ENCODE results near the gene RPL28. TPM values are rescaled to one million over a fixed set of nuclear protein-coding genes. Genes with fewer than 3 reads are reported as not detected.

The RPL28 gene
- total RNA-seq, 2 experiments from 2014 or later: 3,030 to 3,043 TPM

DNA sequence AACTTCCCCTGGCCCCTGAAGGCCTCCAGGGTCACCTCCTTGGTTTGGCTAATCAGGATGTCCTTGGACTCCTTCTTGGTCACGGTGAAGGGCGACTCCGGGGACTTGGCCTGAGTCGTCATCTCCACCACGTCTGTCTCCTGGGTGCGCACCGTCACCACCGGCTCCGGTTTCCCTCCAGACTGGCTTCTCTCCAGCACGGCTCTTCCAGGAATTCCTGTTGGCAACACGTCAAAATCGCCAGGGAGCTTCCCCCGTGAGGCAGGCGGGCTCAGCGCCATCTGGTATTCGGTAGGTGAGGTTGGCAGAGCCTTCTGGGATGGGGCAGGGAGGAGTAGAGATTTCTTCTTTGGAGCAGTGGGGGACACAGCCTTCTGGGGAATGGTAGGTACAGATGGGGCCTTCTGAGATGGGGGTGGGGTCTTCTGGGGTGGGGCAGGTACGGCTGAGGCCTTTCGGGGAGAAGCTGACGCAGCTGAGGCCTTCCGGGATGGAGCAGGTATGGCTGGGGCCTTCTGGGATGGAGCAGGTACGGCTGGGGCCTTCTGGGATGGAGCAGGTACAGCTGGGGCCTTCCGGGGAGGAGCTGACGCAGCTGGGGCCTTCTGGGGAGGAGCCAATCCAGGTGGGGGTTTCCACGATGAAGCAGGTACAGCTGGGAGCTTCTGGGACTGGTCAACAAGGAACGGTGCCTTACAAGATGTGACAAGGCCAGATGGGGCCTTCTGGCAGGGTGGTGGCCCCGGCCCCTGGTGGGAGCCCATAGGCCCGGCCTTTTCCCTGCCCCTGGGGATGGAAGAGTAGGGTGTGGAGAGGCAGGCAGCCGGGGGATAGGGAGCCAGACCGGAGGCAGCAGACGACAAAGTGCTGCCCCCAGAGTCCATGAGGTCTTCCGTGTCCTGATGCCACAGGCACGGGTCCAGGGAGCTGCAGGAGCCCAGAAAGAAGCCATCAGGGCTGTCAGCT lies 26.5 kb upstream of the RPL28 start:
- POLR2A ChIA-PET: interaction anchor here (0.5 to 1.0 kb wide), 2 partner anchors 48 to 51 kb away, joined by 3 to 5 read pairs; partner anchors contain the start of gene UBE2S

DNA sequence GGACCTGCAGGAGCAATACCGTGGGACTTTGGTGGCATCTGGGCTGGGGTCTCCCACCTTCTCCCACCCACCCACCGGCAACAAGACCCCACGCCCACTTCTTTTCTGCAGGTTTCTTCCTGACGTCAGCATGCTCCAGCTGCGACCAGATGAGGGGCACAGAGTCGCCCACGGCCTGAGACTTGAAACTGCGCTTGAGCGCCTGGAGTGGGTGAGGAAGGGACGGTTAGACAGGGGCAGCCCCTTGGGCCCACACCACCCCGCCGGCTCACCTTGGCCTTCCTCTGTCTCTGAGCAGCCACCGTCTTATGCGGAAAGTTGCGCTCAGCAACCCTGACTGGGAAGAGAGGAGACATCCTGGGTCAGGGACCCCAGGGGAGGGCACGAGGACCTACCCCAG lies 24.8 kb upstream of the RPL28 start:
- Mint-ChIP-seq H3K4me3 (no peak overlapping the region), H3K27me3 (peaks cover 9% of the 10 kb centered on the region), H3K4me1 (no peaks in the 10 kb centered on the region), H3K36me3 (no peaks in the 10 kb centered on the region), H3K9me3 (no peaks in the 10 kb centered on the region), H3K27ac (no peak overlapping the region)
- DNase-seq: no peak
- ATAC-seq (ENCODE audit: low read depth): no peak
- POLR2A ChIA-PET: no interaction called here

More for the DNA sequence above, 26.5 kb upstream of the RPL28 start:
- H3K27me3 Mint-ChIP-seq: peaks cover 18% of the 10 kb centered on the region
- H3K9me3 Mint-ChIP-seq: no peaks in the 10 kb centered on the region
- H3K27ac Mint-ChIP-seq: no peak overlapping the region
- H3K36me3 Mint-ChIP-seq: no peaks in the 10 kb centered on the region
- no peaks in the 10 kb centered on the region for H3K4me1 Mint-ChIP-seq
- DNase-seq: no peak
- no peak for ATAC-seq (ENCODE audit: low read depth)
- no peak overlapping the region for H3K4me3 Mint-ChIP-seq

DNA sequence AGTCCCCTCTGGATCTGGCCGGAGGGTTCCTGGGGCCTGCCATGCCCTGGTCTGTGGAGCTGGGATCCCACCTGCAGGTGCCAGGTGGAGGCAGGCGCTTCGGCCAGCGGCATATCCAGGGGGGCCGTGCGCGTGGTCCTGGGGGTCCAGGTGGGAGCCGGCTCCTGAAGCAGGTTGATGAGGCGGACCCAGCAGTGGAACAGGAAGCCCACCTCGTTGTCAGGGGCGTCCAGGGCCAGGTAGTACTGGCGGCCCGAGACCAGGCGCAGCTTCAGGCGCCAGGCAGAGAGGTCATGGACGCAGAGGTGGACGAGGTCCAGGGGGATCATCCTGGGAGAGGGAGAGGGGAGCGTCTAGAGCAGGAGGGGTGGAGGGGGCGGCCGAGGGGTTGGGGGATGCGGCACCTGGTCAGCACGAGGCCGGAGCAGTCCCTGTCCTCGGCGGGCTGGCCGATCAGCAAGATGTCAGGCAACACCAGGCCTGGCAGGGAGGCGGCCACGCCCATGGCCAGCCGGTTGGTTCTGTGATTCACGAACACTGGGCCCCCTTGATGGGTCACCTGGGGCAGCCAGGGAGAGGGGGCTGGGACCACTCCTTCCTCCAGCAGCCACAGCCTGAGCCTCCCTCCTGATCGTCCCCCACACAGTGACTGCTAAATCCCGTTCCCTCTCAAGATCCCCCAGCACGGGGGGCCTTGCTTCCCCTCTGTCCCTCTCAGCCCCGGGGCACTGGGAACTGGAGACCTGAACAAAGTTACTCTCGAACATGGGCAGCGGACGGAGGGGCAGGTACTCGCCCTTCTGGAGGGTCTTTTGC lies 23.4 kb upstream of the RPL28 start:
- POLR2A ChIA-PET: no interaction called here
- H3K4me3 Mint-ChIP-seq: no peak overlapping the region
- ATAC-seq (ENCODE audit: low read depth): no peak

DNA sequence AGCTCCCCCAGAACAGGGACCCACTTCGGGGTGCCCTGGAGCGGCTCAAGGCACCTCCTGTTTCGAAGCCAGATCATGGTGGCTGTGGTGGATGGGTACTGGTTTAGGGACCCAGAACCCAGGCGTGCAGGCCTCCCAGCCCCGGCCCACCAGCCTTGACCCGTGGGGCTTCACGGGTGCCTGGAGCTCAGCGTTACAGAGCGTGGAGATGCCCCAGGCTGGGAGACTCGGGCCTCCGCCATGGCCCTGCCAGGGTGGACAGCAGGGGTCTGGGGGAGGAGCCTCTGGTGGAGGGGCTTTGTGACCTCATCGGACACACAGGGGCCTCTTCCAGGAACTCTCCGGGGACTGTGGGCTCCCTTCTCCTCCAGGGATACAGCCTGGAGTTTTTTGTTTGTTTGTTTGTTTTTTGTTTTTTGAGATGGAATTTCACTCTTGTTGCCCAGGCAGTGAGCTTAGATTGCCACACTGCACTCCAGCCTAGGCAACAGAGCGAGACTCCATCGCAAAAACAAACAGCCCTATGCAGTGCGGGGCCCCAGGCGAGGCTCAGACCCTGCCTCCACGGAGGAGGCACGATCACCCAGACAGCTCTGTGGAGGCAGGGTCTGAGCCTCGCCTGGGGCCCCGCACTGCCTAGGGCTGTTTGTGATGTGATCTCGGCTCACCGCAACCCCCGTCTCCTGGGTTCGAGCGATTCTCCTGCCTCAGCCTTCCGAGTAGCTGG lies 22.6 kb upstream of the RPL28 start, which contains the start of gene GARIN5B:
Gene GARIN5B (minus strand): TSS at position 271 of the 727 bp plus-strand sequence. CDS start 194 bp downstream, at position 77.
- POLR2A ChIA-PET: no interaction called here

More for the DNA sequence above, 23.4 kb upstream of the RPL28 start:
- Mint-ChIP-seq H3K36me3 (no peaks in the 10 kb centered on the region), H3K27ac (no peak overlapping the region), H3K4me1 (no peaks in the 10 kb centered on the region), H3K9me3 (no peaks in the 10 kb centered on the region), H3K27me3 (peaks cover 6% of the 10 kb centered on the region)
- no peak for DNase-seq

DNA sequence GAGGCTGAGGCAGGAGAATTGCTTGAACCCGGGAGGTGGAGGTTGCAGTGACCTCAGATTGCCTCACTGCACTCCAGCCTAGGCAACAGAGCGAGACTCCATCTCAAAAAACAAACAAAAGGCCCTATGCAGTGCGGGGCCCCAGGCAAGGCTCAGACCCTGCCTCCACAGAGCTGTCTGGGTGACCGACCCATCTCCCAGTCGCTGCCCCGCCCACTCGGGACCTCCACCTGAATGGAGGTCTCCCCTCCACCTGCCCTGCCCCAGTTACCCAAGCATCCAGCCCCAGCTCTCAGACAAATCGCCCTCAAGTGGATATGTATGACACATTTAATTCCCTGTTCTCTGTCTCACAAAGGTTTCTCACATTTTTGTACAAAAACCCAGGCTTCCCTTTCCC lies 20.5 kb upstream of the RPL28 start:
- ATAC-seq (ENCODE audit: low read depth) (no peak), DNase-seq (no peak)
- POLR2A ChIA-PET: no interaction called here
- H3K27me3 Mint-ChIP-seq: peaks cover 13% of the 10 kb centered on the region
- no peak overlapping the region for H3K4me3 Mint-ChIP-seq
- peaks cover 2% of the 10 kb centered on the region for H3K4me1 Mint-ChIP-seq
- no peak overlapping the region for H3K27ac Mint-ChIP-seq
- H3K36me3 Mint-ChIP-seq: no peaks in the 10 kb centered on the region
- H3K9me3 Mint-ChIP-seq: no peaks in the 10 kb centered on the region

More for the DNA sequence above, 22.6 kb upstream of the RPL28 start, which contains the start of gene GARIN5B:
- no peak for DNase-seq
- Mint-ChIP-seq H3K27me3 (peaks cover 3% of the 10 kb centered on the region), H3K36me3 (no peaks in the 10 kb centered on the region), H3K9me3 (no peaks in the 10 kb centered on the region), H3K27ac (no peak within 1 kb of the TSS), H3K4me1 (no peaks in the 10 kb centered on the region), H3K4me3 (no peak within 1 kb of the TSS)
- no peak for ATAC-seq (ENCODE audit: low read depth)

DNA sequence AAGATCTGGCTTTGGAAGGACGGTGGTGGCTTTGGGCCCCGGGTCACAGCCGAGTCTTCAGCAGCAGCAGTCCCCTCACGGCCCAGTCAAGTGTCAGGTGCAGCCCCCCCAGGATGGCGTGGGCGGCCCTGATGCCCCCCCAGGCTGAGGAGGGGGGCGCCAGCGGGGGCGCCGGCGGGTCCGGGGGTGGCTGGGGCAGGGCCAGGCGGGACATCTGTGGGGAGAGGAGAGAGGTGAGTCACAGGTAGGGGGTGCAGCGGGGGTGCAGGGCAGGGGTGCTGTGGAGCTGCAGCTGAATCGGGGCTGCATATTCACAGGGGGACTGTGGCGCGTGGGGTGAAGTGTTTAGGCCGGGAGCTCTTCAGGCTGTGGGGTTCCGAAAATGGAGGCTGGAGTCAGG lies 19.8 kb upstream of the RPL28 start:
- Mint-ChIP-seq H3K4me3 (no peak overlapping the region), H3K9me3 (no peaks in the 10 kb centered on the region), H3K36me3 (peaks cover 2% of the 10 kb centered on the region), H3K27ac (no peak overlapping the region), H3K4me1 (peaks cover 2% of the 10 kb centered on the region), H3K27me3 (peaks cover 20% of the 10 kb centered on the region)
- no peak for ATAC-seq (ENCODE audit: low read depth)
- POLR2A ChIA-PET: no interaction called here
- DNase-seq: no peak

DNA sequence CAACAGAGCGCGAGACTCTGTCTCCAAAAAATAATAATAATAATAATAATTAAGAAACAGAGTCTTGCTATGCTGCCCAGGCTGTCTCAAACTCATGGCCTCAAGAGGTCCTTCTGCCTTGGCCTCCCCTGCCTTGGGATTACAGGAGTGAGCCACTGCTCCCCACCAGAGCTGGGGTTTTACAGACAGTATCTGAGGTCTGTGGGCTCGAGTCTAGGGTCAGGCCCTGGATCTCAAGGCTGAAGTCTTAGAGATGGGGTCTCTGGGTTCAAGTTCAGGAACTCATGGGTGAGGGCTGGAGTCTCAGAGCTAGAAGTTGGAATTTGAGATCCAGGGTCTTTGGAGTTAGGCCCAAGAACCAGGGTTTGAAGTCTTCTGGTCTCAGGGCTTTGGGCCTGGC lies 18.9 kb upstream of the RPL28 start:
- H3K9me3 Mint-ChIP-seq: no peaks in the 10 kb centered on the region
- DNase-seq (no peak), ATAC-seq (ENCODE audit: low read depth) (no peak)
- peaks cover 2% of the 10 kb centered on the region for H3K4me1 Mint-ChIP-seq
- peaks cover 28% of the 10 kb centered on the region for H3K27me3 Mint-ChIP-seq
- POLR2A ChIA-PET: no interaction called here
- peaks cover 2% of the 10 kb centered on the region for H3K36me3 Mint-ChIP-seq
- no peak overlapping the region for H3K27ac Mint-ChIP-seq
- no peak overlapping the region for H3K4me3 Mint-ChIP-seq

DNA sequence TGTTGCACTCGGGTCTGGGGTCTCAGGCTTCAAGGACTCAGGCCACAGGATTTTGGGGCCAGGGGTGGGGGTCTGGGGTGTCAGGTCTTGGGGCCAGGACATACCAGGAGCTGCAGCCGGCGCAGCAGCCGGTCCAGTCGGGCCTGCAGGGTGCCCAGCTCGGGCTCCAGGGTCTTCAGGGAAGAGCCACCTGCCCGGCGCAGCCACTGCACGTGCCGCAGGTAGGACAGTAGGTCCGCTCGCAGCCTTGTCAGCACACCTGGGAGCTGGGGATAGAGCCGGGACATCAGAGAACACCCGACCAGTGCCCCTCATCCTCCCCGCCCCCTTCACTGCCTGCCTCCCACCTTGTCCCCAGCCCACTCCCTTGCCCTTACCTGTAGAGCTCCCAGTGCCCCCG lies 17.6 kb upstream of the RPL28 start:
- no peak overlapping the region for H3K4me3 Mint-ChIP-seq
- H3K4me1 Mint-ChIP-seq: peaks cover 2% of the 10 kb centered on the region
- H3K36me3 Mint-ChIP-seq: peaks cover 2% of the 10 kb centered on the region
- DNase-seq (no peak), ATAC-seq (ENCODE audit: low read depth) (no peak)
- no peak overlapping the region for H3K27ac Mint-ChIP-seq
- H3K27me3 Mint-ChIP-seq: peaks cover 32% of the 10 kb centered on the region
- POLR2A ChIA-PET: interaction anchor here (2.3 kb wide), 1 partner anchor 16 kb away, joined by 10 read pairs; the partner anchor contains the start of gene TMEM238
- H3K9me3 Mint-ChIP-seq: no peaks in the 10 kb centered on the region

DNA sequence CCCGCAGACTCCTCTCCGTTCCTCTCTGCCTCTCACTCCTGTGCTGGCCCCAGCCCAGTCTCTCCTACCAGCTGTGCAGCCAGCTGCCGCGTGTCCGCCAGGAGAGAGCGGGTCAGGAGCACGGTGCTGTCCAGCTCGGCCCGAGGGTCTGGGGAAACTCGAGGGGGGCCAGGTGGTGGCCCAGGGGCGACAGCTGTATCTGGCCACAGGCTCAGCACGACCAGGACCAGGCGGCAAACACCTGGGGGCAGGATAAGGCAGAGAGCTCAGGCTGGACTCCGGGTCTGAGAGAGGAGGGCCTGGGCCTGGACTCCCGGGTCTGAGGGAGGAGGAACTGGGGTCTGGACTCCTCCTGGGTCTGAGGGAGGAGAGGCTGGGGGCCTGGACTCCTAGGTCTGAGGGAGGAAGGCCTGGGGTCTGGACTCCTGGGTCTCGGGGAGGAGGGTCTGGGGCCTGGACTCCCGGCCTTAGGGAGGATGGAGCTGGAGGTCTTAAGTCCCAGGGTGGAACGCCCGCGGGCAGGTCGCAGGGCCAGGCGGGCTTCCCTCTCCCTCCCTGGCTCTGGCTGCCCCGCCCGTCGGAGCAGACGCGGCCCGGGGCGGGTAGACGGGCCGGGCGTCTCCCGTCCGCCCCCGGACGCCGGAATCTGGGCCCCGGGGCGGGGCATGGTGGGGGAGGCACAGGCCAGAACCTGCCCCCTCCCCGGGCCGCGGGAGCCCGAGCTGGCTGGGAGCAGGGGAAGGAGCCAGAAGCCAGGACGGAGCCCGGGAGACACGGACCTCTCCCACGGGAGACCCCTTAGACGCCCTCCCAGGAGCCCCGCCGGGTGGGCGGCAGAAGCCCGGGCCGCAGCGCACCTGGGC lies 16.8 kb upstream of the RPL28 start:
- H3K4me3 Mint-ChIP-seq: no peak overlapping the region
- H3K4me1 Mint-ChIP-seq: peaks cover 5% of the 10 kb centered on the region
- ATAC-seq (ENCODE audit: low read depth) (peak; percentile 37), DNase-seq (no peak)
- no peak overlapping the region for H3K27ac Mint-ChIP-seq
- POLR2A ChIA-PET: interaction anchor here (2.3 kb wide), 1 partner anchor 15 kb away, joined by 10 read pairs; the partner anchor contains the start of gene TMEM238
- no peaks in the 10 kb centered on the region for H3K9me3 Mint-ChIP-seq
- H3K27me3 Mint-ChIP-seq: peaks cover 37% of the 10 kb centered on the region
- H3K36me3 Mint-ChIP-seq: peaks cover 2% of the 10 kb centered on the region

DNA sequence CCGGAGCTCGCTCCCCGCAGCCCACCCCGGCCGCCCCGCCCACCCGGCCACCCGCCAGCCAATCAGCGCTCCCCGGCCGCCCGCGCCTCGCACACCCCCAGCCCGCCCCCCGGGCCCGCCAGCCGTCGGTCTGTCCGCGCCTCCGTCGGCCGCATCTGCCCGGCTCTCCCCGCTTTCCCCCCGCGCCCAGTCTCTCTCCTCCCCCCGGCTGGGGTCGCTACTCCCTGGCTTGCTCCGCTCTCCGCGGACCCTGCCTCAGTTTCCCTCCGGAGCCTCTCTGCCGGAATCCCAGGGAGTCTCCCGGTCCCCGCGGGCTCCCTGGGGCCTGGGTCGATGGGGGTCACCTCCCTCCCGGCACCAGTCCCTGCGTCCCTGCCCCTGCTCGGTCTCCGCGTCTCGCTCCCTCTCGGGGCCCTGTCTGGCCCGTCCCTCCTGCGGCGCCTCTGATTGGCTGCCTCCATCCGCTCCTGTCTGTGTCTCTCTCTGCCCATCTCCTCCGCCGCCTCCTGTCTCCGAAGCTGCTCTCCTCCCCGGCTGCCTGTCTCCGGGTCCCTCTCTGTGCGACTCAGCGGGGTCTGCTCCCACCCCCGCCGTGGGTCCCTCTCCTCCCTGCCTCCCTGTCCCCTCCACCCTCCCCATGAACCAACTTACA lies 16.0 kb upstream of the RPL28 start:
- peaks cover 5% of the 10 kb centered on the region for H3K4me1 Mint-ChIP-seq
- no peaks in the 10 kb centered on the region for H3K9me3 Mint-ChIP-seq
- no peak for DNase-seq
- H3K36me3 Mint-ChIP-seq: peaks cover 2% of the 10 kb centered on the region
- H3K4me3 Mint-ChIP-seq: peak overlapping the region; percentile 61
- POLR2A ChIA-PET: interaction anchor here (2.3 kb wide), 1 partner anchor 14 kb away, joined by 10 read pairs; the partner anchor contains the start of gene TMEM238
- H3K27me3 Mint-ChIP-seq: peaks cover 37% of the 10 kb centered on the region
- H3K27ac Mint-ChIP-seq: no peak overlapping the region
- peak; percentile 27 for ATAC-seq (ENCODE audit: low read depth)

DNA sequence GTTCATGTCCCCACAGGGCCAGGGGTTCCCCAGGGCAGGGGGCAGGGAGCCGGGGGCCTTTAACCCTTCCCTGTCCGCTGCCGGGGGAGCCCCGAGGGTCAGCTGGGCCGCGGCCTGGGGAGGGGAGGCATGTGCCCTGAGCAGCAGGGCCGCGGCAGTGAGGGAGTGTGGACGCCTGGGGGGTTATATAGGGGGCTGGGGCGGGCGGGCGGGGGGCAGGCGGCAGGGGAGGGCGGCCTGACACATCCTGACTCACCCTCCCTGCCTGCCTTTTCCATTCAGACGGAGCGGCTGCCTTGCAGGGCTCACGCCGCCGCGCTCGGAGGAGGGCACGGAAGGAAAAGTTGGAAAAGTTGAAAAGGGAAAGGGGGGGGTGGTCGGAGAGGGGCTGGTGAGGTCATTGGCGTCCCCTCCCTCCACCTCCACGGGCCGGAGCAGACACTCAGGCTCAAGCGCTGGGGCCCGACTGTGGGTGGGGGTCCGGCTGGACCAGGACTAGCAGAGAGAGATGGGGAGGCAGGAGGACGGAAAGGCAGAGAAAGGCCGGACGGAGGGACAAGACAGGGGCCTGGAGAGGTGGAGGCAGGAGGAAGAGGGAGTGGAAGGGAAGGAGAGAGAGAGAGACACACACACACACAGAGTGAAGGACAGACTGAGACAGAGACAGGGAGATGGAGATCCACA lies 15.3 kb upstream of the RPL28 start, which contains the start of gene IL11:
Gene IL11 (minus strand): TSS at position 159 of the 684 bp plus-strand sequence. CDS start 153 bp downstream, at position 6.
- POLR2A ChIA-PET: interaction anchor here (2.3 kb wide), 1 partner anchor 13 kb away, joined by 10 read pairs; the partner anchor contains the start of gene TMEM238
- H3K27me3 Mint-ChIP-seq: peaks cover 37% of the 10 kb centered on the region
- peak within 1 kb of the TSS; percentile 61 for H3K4me3 Mint-ChIP-seq
- peaks cover 2% of the 10 kb centered on the region for H3K36me3 Mint-ChIP-seq
- H3K9me3 Mint-ChIP-seq: no peaks in the 10 kb centered on the region
- no peak within 1 kb of the TSS for H3K27ac Mint-ChIP-seq
- peaks cover 5% of the 10 kb centered on the region for H3K4me1 Mint-ChIP-seq
- ATAC-seq (ENCODE audit: low read depth) (peak; percentile 4), DNase-seq (no peak)

Measured in activated naive CD8-positive, alpha-beta T cell treated with anti-CD3 and anti-CD28 coated beads, Interleukin-2, amount 10 ng/mL, durations not matched to agents 7 days and 5 days (primary cell).